ENCODE measurements around the gene ZEB1. TPM values are rescaled to one million over a fixed set of nuclear protein-coding genes. Genes with fewer than 3 reads are reported as not detected.

Gene ZEB1
- total and polyA plus RNA-seq, 9 of the 15 experiments (the other 6 are each of a cell fraction or from before 2014, with no cell fraction given) = 2.1 to 8.4 (median 4.9) TPM

GRCh38 chr10:31294558-31294957 is 24.5 kb upstream of the ZEB1 start:
- no TSS peak for BruUV-seq (replicated peaks)
- TF ChIP-seq BRCA1 (IDR thresholded peaks at IDR 0.05) (no peak), BRCA1 (CRISPR knock-in tag; IDR thresholded peaks at IDR 0.05) (no peak), E2F1 (CRISPR knock-in tag; IDR thresholded peaks at IDR 0.05) (no peak), ZBTB40 (IDR thresholded peaks at IDR 0.05) (no peak), ZBTB40 (CRISPR knock-in tag; IDR thresholded peaks at IDR 0.05) (no peak), ZBTB49 (CRISPR knock-in tag; IDR thresholded peaks at IDR 0.05; ENCODE audit: borderline replicate concordance) (no peak), ZFP30 (CRISPR knock-in tag; IDR thresholded peaks at IDR 0.05; ENCODE audit: borderline replicate concordance) (no peak), ZNF707 (CRISPR knock-in tag; conservative IDR thresholded peaks at IDR 0.05) (no peak), GATA2 (CRISPR knock-in tag; IDR thresholded peaks at IDR 0.05) (no peak)

More at GRCh38 chr10:31294558-31294957, 24.5 kb upstream of the ZEB1 start:
- H3K27ac ChIP-seq (ENCODE audit: extremely low read depth, low read depth, low read length) = no peak overlapping the region
- FAIRE-seq (no peak), ATAC-seq (no peak), DNase-seq (ENCODE audit: extremely low read depth in 1 of 4, low spot score in 3 of 4) (no peak)
- H3K79me2 ChIP-seq (ENCODE audit: control insufficient read depth, insufficient read depth, low read length) = no peaks in the 10 kb centered on the region
- no peaks in the 10 kb centered on the region for H3K4me1 ChIP-seq (replicated peaks in 1 of 2; ENCODE audit: control insufficient read depth in 2 of 2, insufficient read depth in 2 of 2, low read length in 2 of 2)
- H3K4me3 ChIP-seq = no peak overlapping the region
- no peaks in the 10 kb centered on the region for H4K20me1 ChIP-seq (replicated peaks; ENCODE audit: control insufficient read depth, insufficient read depth, low read length)
- ChIA-PET CTCF (ENCODE audit: low intra/inter-chr PET ratio) (no interaction called here), POLR2A (no interaction called here)
- H3K9me1 ChIP-seq (ENCODE audit: control insufficient read depth, insufficient read depth, low read length) = no peaks in the 10 kb centered on the region
- no peaks in the 10 kb centered on the region for H3K9me3 ChIP-seq (replicated peaks; ENCODE audit: control insufficient read depth, insufficient read depth, low read depth, low read length)
- intact Hi-C loops (cut with micrococcal nuclease) = no loop called here
- no peaks in the 10 kb centered on the region for H3K36me3 ChIP-seq (ENCODE audit: control insufficient read depth, insufficient read depth, low read length)
- in situ Hi-C loops (cut with MboI) = no loop called here
- H2AFZ ChIP-seq (ENCODE audit: low read depth, low read length) = no peak overlapping the region
- no peak overlapping the region for H3K9ac ChIP-seq (ENCODE audit: insufficient read depth in 1 of 2, low read depth in 2 of 2, low read length in 2 of 2)
- 7% methylated on average over 3 of the region's 3 CpGs for WGBS (ENCODE audit: insufficient coverage, low coverage, missing lambda C conversion rate)
- H3K4me2 ChIP-seq (ENCODE audit: insufficient read depth, low read length) = no peak overlapping the region
- H3K27me3 ChIP-seq (ENCODE audit: control insufficient read depth in 2 of 2, insufficient read depth in 2 of 2, low read length in 2 of 2) = no peaks in the 10 kb centered on the region
